Naive B cell (primary cell): Measurements from ENCODE around the gene EPB41L5. TPM values are rescaled to one million over a fixed set of nuclear protein-coding genes. Genes with fewer than 3 reads are reported as not detected.

ENCODE experiments used
- ATAC-seq, 2 donors: fragments of 150-1000 bp; cut with Tn5 transposase; 2 replicates each; pipeline ENCODE4 v1.10.0; 2021; ENCODE audit warnings: low read depth in 2 of 2, mild to moderate bottlenecking in 2 of 2, moderate library complexity in 2 of 2
- DNase-seq: peaks from one replicate; pipeline ENCODE4 v3.0.0; 2022
- H3K27ac Mint-ChIP-seq, 6 donors: one replicate each; pipeline ENCODE4 v1.8.0; 2020 to 2022; ENCODE audit warnings: mild to moderate bottlenecking in 6 of 6, mixed read lengths in 6 of 6, moderate library complexity in 5 of 6, inconsistent platforms in 2 of 6
- H3K27me3 Mint-ChIP-seq, 3 donors: one replicate each; pipeline ENCODE4 v1.8.0; 2021 to 2022; ENCODE audit warnings: mixed read lengths in 3 of 3, mild to moderate bottlenecking in 1 of 3
- H3K36me3 Mint-ChIP-seq, 2 donors: one replicate each; pipeline ENCODE4 v1.8.0; 2020 to 2022; ENCODE audit warnings: mixed read lengths in 2 of 2, inconsistent platforms in 1 of 2, mild to moderate bottlenecking in 1 of 2
- H3K4me1 Mint-ChIP-seq, 3 donors: one replicate each; pipeline ENCODE4 v1.8.0; 2020 to 2022; ENCODE audit warnings: mixed read lengths in 3 of 3, inconsistent platforms in 1 of 3, mild to moderate bottlenecking in 1 of 3, moderate library complexity in 1 of 3
- H3K4me3 Mint-ChIP-seq, 8 donors: one replicate each; pipeline ENCODE4 v1.8.0; 2020 to 2022; ENCODE audit warnings: mild to moderate bottlenecking in 8 of 8, mixed read lengths in 8 of 8, moderate library complexity in 8 of 8, inconsistent platforms in 2 of 8
- H3K9me3 Mint-ChIP-seq, 7 donors: one replicate each; pipeline ENCODE4 v1.8.0; 2020 to 2022; ENCODE audit warnings: mixed read lengths in 7 of 7, mild to moderate bottlenecking in 5 of 7, inconsistent platforms in 2 of 7, moderate library complexity in 1 of 7
- polyA plus RNA-seq, 6 donors: library from polyadenylated mRNA; unstranded; fragments of 300-500 nt; fragmentation: Illumina TruSeq; gene quantifications; one replicate each; pipeline ENCODE4 v1.2.3, GENCODE V29; 2021; ENCODE audit warnings: low read depth in 6 of 6

The EPB41L5 gene
- polyA plus RNA-seq, 6 donors from 2014 or later: 5.8 to 10.2 (median 7.8) TPM

DNA sequence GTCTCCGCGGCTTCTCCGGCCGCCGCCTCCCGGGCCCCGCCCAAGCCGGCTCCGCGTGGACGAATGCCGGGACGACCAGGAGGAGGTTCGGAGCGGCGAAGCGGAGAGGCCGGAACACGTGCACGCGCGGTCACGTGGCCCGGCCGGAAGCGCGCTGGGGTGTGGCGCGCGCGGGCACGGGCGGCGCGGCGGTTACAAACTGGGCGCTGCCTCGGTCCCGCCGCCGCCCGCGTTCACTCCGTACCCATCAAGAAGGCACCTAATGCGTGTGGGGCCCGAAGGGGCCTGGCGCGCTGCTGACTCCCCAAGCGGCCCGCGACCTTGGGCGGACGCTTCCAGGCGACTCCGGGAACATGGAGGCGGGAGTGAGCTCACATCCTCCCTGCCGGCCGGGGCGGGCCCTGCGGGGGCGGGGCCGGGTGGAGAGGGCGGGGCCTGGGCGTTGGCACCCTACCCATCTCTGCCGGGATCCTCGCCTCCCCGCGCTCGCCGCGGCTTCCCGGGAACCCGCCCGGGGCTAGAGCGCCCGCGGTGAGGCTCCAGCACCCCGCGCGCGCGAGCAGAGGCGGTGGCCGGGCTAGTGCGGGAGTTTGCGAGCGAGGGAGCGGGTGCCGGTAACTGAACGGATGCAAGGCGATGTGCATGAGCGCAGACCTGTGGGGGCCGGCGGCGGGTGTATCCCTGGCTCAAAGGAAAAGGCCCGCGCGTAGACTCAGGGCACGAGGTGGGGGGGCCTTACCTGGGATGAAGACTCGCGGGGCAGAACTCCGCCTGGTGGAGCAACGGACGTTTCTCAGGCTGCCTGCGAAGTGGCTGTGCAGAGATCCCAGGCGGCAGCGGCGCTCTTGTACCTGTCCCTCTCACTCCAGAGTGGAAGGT is 210.4 kb downstream of the EPB41L5 start, which contains the start of gene TMEM185B:
Gene TMEM185B, minus strand, starts transcription at position 367 of the 879 bp plus-strand sequence. CDS start 424 bp downstream, outside the sequence.
- peaks cover 50 to 62% (median 56%) of the 10 kb centered on the region in 3 donors for H3K4me1 Mint-ChIP-seq
- ATAC-seq: peak; percentile 88 to 89
- H3K36me3 Mint-ChIP-seq: peaks cover 5 to 9% of the 10 kb centered on the region in 2 donors

GRCh38 chr2:120224256-120224655 is 211.4 kb downstream of the EPB41L5 start:
- Mint-ChIP-seq H3K27me3 (no peaks in the 10 kb centered on the region), H3K4me3 (peak overlapping the region; percentile 76 to 95 (median 91)), H3K4me1 (peaks cover 50 to 60% (median 60%) of the 10 kb centered on the region in 3 donors), H3K9me3 (peaks cover 0 to 1% (median 0%) of the 10 kb centered on the region in 7 donors), H3K27ac (peak overlapping the region in 5 of 6 donors; percentile 49 to 95 (median 92)), H3K36me3 (peaks cover 5 to 9% of the 10 kb centered on the region in 2 donors)
- ATAC-seq (no peak), DNase-seq (no peak)

More for the DNA sequence above, 210.4 kb downstream of the EPB41L5 start, which contains the start of gene TMEM185B:
- Mint-ChIP-seq H3K9me3 (peaks cover 0 to 1% (median 0%) of the 10 kb centered on the region in 7 donors), H3K27me3 (no peaks in the 10 kb centered on the region), H3K27ac (peak within 1 kb of the TSS; percentile 92 to 98 (median 96)), H3K4me3 (peak within 1 kb of the TSS; percentile 76 to 97 (median 91))
- DNase-seq: peak; percentile 88

DNA sequence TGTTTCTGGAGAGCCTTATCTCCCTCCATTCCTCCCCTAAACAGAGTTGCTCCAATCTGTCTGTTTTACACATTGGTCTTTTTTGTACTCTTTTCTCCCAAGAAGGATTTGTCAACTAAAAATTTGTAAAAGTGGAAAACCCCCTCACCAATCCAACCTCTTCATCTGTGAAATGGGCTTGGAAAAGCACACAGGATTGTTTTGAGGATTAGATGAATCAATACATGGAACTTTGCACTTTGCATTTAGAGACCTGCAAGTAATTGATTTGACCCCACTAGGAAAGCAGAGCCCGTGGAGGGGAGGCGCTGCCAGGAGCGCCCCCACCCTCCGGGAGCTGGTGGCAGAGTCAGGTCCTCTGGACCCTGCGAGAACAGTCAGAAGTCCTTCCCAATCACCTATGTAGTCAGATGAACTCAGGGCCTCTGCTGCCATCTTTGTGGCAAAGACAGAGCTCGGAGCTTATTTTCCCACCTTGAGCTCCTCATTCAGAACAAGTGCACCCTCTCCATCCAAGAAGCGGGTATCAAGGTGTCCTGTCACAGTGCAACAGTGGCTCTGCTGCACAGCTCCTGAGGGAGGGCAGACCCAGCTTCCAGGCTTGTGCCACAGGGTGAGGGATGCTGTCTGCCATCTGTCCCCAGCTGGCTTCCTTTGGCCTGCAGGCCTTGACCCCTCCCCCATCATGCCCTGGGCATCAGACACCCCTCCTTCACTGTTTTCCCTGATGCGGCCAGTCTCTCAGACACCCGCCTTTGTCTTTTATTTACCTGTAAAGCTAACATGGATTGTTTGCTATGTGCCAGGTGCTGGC is 212.1 kb downstream of the EPB41L5 start:
- H3K4me1 Mint-ChIP-seq: peaks cover 46 to 60% (median 57%) of the 10 kb centered on the region in 3 donors
- H3K4me3 Mint-ChIP-seq: peak overlapping the region in 7 of 8 donors; percentile 65 to 95 (median 91)
- H3K36me3 Mint-ChIP-seq: peaks cover 5 to 9% of the 10 kb centered on the region in 2 donors
- H3K9me3 Mint-ChIP-seq: peaks cover 0 to 1% (median 0%) of the 10 kb centered on the region in 7 donors
- DNase-seq (no peak), ATAC-seq (no peak)
- no peaks in the 10 kb centered on the region for H3K27me3 Mint-ChIP-seq
- peak overlapping the region in 5 of 6 donors; percentile 49 to 92 (median 66) for H3K27ac Mint-ChIP-seq

DNA sequence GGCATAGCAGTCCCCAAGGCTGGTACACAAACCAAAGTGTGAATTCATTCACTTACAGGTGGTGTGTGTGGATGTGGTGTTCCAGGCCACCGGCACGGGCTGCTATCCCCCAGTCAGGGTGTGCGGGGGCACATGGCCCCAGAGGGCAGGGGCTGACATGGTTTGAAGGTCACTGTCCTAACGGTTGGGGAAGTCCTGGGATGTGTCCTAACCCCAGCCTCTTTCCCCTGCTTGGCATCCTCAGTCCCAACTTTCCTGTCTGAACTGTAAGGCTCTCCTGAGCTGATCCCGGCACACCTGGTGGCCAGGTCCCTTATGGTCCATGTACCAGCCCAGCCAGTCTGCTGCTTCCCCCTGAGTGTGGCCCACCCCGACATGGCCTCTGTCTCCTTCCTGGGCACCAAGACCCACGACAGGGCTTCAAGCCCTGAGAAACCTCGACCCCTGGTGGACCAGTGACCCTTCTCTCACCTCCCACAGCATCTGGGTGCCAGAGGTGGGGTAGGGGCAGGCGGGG is 212.7 kb downstream of the EPB41L5 start:
- H3K36me3 Mint-ChIP-seq: peaks cover 5 to 9% of the 10 kb centered on the region in 2 donors
- H3K4me1 Mint-ChIP-seq: peaks cover 42 to 56% (median 55%) of the 10 kb centered on the region in 3 donors
- no peak for DNase-seq
- no peaks in the 10 kb centered on the region for H3K27me3 Mint-ChIP-seq
- H3K4me3 Mint-ChIP-seq: peak overlapping the region in 3 of 8 donors; percentile 40 to 91 (median 67)
- peaks cover 0 to 1% (median 0%) of the 10 kb centered on the region in 7 donors for H3K9me3 Mint-ChIP-seq
- ATAC-seq: no peak
- peak overlapping the region in 1 of 6 donors; percentile 69 for H3K27ac Mint-ChIP-seq

DNA sequence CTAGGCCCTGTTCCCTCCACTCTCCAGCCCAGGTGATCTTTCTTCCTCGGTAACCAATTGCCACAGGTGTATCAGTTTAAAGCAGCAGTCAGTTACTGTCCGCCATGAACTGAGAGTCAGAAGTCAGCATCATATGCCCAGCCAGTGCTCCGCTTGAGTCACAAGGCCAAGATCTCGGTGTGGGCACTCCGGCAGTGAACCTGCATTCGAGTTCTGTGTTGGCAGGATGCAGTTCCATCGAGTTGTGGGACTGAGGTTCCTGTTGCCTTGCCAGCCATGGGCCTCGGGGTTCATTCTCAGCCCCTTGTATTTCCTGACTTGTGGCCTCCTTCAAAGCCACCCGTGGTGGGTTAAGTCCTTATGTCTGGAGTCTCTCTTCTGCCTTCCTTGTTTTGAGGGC is 213.4 kb downstream of the EPB41L5 start:
- Mint-ChIP-seq H3K4me1 (peaks cover 40 to 57% (median 56%) of the 10 kb centered on the region in 3 donors), H3K27ac (peak overlapping the region in 2 of 6 donors; percentile 37 to 64), H3K36me3 (peaks cover under 1 to 2% of the 10 kb centered on the region in 2 donors)

DNA sequence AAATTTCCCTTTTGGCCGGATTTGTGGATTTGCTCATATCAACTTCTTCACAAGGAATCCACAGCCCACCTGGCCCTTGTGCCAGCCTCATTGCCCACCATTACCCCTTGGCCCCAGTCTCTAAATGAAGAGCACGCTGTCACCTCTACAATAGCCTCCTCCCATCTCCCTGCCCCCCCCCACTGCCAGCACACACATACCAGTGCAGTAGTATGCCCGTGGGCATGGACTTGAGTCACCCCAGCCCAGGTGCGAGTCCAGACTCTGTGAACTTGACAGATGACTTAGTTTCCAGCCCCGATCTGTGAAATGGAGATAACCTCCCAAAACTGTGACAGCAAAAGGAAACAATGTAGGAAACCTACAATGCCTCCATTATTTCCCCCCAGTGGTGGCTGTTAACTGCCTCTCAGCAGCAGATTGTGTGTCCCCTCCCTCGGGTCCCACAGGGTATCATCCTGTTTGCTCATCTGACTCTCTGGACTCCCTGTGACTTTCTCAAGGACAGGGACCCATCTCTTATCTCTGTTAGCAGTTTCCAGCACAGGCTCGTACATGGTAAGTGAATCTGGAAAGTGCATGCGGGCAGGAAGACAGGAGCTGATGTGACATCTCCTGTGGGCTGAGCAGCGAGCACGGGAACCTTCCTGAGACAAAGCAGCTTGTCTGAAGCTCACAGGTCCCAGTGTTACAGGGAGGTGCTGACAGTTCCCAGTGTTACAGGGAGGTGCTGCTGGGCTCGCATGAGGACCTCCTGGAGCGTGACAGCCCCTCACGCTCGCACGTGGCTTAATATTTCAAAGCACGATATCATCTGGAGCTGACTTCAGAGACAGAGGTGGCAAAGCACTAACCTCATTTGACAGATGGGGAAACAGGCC is 214.5 kb downstream of the EPB41L5 start:
- Mint-ChIP-seq H3K9me3 (peaks cover 0 to under 1% (median 0%) of the 10 kb centered on the region in 7 donors), H3K27ac (peak overlapping the region in 3 of 6 donors; percentile 41 to 83 (median 72)), H3K4me1 (peaks cover 30 to 56% (median 49%) of the 10 kb centered on the region in 3 donors), H3K4me3 (peak overlapping the region in 2 of 8 donors; percentile 16 to 91), H3K36me3 (no peaks in the 10 kb centered on the region), H3K27me3 (no peaks in the 10 kb centered on the region)
- ATAC-seq (no peak), DNase-seq (no peak)

More for the DNA sequence above, 213.4 kb downstream of the EPB41L5 start:
- Mint-ChIP-seq H3K4me3 (peak overlapping the region in 2 of 8 donors; percentile 36 to 91), H3K9me3 (peaks cover 0 to 1% (median 0%) of the 10 kb centered on the region in 7 donors), H3K27me3 (no peaks in the 10 kb centered on the region)
- DNase-seq (no peak), ATAC-seq (no peak)

- Mint-ChIP-seq H3K27ac (peak overlapping the region in 1 of 6 donors; percentile 23), H3K36me3 (no peaks in the 10 kb centered on the region), H3K27me3 (no peaks in the 10 kb centered on the region), H3K4me3 (peak overlapping the region in 1 of 8 donors; percentile 21), H3K9me3 (no peaks in the 10 kb centered on the region), H3K4me1 (peaks cover 32 to 59% (median 51%) of the 10 kb centered on the region in 3 donors)
- no peak for DNase-seq
- ATAC-seq: no peak
These were observed 215.6 kb downstream of the EPB41L5 start for GRCh38 chr2:120228503-120228902.

Other genes with a start within 250 kb of the EPB41L5 start
- gene TMEM185B, start 210.3 kb downstream of the EPB41L5 start, polyA plus RNA-seq: 10 to 100 TPM; 24.8 to 43.0 (median 34.8) TPM
- 100 to 1,000 TPM in 2 of 6 donors, 10 to 100 TPM in 4; 84.0 to 121 (median 97.0) TPM for gene RALB, start 239.8 kb downstream of the EPB41L5 start, polyA plus RNA-seq